ENCODE data around the gene EMID1.

Gene EMID1

DNA sequence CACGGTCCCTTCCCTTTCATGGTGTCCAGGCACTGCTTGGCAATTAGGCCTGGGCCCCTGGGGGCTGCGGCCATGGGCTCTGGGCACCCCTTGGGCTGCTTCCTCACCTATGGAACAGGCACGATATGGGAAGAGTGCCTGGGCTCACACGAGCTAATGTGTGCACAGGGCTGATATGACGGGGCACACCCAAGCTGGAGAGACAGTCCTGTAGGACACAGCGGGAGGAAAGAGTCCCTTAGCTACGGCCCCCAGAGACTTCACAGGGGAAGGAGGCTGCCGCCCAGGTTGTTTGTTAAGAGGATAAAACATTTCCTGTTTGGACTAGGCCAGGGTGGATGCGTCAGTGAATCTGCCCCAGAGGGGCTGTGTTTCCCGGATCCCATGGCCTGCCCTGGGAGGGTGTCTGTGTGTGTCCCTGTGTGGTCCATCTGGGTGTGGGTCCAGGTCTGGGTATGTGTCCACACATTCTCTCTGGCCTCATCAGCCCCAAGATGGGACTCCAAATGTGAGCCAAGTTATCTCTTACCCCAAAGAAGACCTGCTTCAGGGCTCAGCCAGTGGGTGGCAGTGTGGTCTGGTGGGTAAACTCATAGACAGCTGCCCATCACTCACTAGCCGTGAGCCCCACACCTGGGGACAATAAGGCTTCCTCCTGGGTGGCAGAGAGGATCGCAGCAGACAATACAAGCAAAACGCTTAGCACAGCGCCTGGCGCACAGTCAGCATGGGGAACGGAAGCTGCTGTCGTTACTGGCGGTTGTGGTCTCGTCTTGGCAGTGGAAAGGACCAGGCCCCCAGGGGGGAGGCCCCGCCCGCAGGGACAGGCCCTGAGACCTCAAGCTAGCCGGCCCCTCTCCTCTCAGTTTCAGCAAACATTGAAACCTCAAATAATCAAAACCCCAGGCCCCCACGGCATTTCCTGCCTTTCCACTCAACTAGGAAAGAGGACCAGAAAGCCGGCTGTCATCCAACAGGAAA lies 3.2 kb upstream of the EMID1 start:
- Mint-ChIP-seq H3K9me3 (no peaks in the 10 kb centered on the region), H3K27ac (peak overlapping the region; percentile 75), H3K4me1 (ENCODE audit: low read depth) (peaks cover 11% of the 10 kb centered on the region), H3K27me3 (ENCODE audit: low read depth) (peaks cover 64% of the 10 kb centered on the region), H3K36me3 (ENCODE audit: low read depth) (no peaks in the 10 kb centered on the region), H3K4me3 (peak overlapping the region; percentile 25)

DNA sequence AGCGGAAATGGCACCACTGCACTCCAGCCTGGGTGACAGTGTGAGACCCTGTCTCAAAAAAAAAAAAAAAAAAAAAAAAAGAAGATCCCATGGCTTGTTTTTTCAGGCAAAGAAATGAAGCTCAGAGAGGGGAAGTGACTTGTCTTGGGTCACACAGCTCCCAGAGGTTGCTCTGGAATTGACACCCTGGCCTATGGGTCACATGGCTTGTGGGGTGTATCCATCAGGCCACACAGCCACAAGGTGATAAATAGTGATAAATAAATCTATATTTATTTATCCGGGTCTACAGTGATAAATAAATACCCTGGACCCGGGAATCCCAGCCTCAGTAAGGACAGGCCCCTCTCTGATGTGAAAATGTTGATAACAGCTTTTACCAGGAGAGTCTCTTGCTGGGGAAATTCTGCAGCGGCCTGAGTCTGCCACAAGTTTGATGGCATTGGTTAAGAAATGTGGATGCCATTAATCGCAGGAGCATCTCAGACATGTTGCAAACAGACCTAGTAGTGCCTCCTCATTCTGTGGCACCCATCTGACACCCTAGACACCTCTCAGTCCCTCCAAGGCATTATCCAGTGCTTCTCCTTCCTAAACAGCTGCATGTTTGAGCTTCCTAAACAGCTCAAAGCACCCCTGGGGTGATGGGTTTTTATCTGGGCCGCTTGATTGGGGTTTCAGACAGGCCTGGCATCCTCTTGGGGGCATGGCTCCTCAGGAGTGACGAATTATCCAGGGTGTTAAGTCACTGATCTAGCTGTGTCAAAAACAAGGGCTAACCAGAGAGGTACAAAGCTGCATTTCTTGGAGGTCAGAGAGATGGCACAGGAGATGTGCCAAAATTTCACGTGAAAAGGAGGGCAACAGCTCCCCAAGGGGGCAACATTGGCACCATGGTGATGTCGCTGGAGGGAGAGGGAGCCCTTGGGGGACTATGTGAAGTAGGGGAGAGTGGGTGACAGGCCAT lies 1.9 kb upstream of the EMID1 start:
- Mint-ChIP-seq H3K36me3 (ENCODE audit: low read depth) (no peaks in the 10 kb centered on the region), H3K27ac (peak overlapping the region; percentile 31), H3K9me3 (no peaks in the 10 kb centered on the region), H3K27me3 (ENCODE audit: low read depth) (peaks cover 67% of the 10 kb centered on the region), H3K4me3 (no peak overlapping the region), H3K4me1 (ENCODE audit: low read depth) (peaks cover 11% of the 10 kb centered on the region)

DNA sequence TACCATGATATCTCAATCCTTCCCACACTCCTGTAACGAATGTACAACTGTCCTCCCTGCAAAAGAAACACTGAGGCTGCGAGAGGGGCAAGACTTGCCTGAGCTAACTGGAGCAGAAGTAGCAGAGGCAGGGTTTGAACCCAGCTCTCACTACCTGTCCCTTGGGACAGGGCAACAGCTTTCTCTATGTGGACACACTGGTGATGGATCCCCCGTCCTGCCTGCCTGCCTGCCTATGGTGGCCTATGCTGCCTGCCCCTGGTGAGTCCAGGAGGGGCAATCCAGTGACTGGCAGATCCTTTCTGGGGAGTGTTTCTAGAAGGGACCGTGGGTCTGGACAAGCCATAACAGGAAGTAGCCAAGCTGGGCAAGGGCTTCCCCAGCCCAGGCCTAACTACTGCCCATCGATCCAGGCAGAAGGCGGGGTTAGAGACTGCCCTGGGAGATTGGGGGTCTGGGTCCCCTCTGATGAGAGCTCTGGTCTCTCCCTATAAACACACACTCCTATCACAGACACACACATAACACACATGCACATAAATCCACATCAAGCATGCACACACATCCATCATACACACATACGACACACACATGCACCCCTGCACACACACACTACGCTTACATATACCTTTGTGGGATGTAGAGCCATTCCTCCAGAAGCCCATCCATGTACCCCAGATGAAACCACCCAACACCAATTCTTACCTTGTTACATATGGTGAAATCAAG lies 1.1 kb upstream of the EMID1 start:
- H3K27ac Mint-ChIP-seq, result no peak overlapping the region
- H3K9me3 Mint-ChIP-seq, result no peaks in the 10 kb centered on the region
- H3K27me3 Mint-ChIP-seq (ENCODE audit: low read depth), result peaks cover 69% of the 10 kb centered on the region
- no peaks in the 10 kb centered on the region for H3K36me3 Mint-ChIP-seq (ENCODE audit: low read depth)
- peaks cover 11% of the 10 kb centered on the region for H3K4me1 Mint-ChIP-seq (ENCODE audit: low read depth)
- no peak overlapping the region for H3K4me3 Mint-ChIP-seq

DNA sequence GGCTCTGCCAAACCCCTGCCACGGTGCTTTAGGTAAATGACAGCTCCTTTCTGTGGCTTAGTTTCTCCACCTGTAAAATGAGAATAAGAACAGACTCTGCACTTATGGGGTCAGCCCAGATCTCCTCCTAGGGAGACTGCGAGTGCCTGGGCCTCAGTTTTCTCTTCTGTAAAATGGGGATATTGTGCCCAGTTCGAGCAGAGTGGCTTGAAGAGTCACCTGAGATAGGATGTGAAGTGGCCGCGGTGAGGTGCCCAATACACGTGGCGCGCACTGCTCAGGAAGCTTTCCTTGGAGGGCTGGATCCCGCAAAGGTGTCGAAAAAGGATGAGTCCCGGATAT lies 473 bp upstream of the EMID1 start:
- H3K4me1 Mint-ChIP-seq (ENCODE audit: low read depth), result peaks cover 11% of the 10 kb centered on the region
- no peaks in the 10 kb centered on the region for H3K9me3 Mint-ChIP-seq
- H3K36me3 Mint-ChIP-seq (ENCODE audit: low read depth), result no peaks in the 10 kb centered on the region
- peak overlapping the region; percentile 25 for H3K4me3 Mint-ChIP-seq
- H3K27me3 Mint-ChIP-seq (ENCODE audit: low read depth), result peaks cover 63% of the 10 kb centered on the region
- H3K27ac Mint-ChIP-seq, result no peak overlapping the region

DNA sequence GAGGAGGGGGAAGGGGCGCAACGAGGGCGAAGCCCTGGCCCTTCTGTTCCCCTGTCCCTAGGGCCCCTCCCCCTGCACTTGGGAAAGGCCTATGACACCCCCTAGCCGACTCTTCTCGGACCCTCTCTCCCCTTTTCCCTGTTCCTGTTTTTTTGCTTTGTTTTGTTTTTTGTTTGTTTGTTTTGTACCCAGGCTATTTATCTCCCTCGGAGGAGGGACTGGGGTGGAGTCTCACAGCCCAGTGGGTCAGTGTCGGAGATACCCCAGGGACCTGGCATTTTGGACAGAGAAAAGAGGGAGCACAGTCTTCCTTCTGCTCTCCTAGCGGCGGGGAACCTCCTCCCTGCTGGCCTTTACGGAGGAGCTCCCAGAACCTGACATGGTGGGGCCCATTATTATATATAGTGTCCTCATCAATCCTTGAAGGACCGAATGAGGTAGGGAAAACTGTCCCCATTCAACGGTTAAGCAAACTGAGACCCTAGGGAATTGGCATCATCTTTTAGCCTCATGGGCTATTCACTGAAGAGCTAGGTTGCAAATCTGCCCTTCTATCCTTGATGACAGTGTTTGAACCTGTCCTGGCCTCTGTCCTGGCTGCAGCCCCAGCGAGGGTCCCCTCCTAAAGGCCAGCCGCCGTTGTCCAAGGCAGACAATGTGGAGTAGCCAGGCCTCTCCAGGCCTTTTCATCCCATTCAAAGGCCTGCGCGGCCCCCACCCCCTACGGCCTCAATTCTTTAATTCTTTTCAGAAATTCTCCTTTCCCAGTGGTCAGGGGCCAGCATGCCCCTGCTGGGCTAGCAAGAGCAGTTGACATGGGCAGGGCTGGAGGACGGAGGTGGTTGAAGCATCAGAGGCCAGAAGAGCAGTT lies 911 bp downstream of the EMID1 start:
- Mint-ChIP-seq H3K4me1 (ENCODE audit: low read depth) (peaks cover 10% of the 10 kb centered on the region), H3K4me3 (peak overlapping the region; percentile 47), H3K27ac (no peak overlapping the region), H3K27me3 (ENCODE audit: low read depth) (peaks cover 53% of the 10 kb centered on the region), H3K9me3 (no peaks in the 10 kb centered on the region), H3K36me3 (ENCODE audit: low read depth) (no peaks in the 10 kb centered on the region)

DNA sequence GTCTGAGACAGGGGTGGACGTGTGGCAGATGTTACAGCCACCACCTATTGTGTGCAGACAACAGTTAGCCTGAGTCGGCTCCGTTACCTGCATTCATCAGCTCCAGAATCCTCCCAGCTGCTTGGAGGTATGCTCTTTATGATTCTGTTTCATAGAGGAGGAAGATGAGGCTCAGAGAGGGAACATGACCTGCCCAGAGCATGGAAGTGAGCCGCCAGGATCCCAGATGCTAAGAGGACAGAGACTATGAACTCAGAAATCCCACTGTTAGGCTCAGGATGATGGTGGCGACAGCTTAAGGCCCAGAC lies 1.5 kb downstream of the EMID1 start:
- Mint-ChIP-seq H3K36me3 (ENCODE audit: low read depth) (no peaks in the 10 kb centered on the region), H3K4me1 (ENCODE audit: low read depth) (peaks cover 8% of the 10 kb centered on the region), H3K27ac (no peak overlapping the region), H3K9me3 (no peaks in the 10 kb centered on the region), H3K4me3 (no peak overlapping the region), H3K27me3 (ENCODE audit: low read depth) (peaks cover 57% of the 10 kb centered on the region)

GRCh38 chr22:29207562-29208501 lies 2.1 kb downstream of the EMID1 start:
- H3K9me3 Mint-ChIP-seq, result no peaks in the 10 kb centered on the region
- no peak overlapping the region for H3K4me3 Mint-ChIP-seq
- no peak overlapping the region for H3K27ac Mint-ChIP-seq
- H3K4me1 Mint-ChIP-seq (ENCODE audit: low read depth), result peaks cover 2% of the 10 kb centered on the region
- no peaks in the 10 kb centered on the region for H3K36me3 Mint-ChIP-seq (ENCODE audit: low read depth)
- peaks cover 53% of the 10 kb centered on the region for H3K27me3 Mint-ChIP-seq (ENCODE audit: low read depth)

- H3K27me3 Mint-ChIP-seq (ENCODE audit: low read depth), result peaks cover 53% of the 10 kb centered on the region
- H3K27ac Mint-ChIP-seq, result no peak overlapping the region
- H3K4me1 Mint-ChIP-seq (ENCODE audit: low read depth), result peaks cover 1% of the 10 kb centered on the region
- H3K9me3 Mint-ChIP-seq, result no peaks in the 10 kb centered on the region
- H3K4me3 Mint-ChIP-seq, result no peak overlapping the region
- H3K36me3 Mint-ChIP-seq (ENCODE audit: low read depth), result no peaks in the 10 kb centered on the region
Observed at GRCh38 chr22:29208502-29208862, 2.8 kb downstream of the EMID1 start.

- Mint-ChIP-seq H3K27me3 (ENCODE audit: low read depth) (peaks cover 50% of the 10 kb centered on the region), H3K27ac (no peak overlapping the region), H3K4me3 (no peak overlapping the region), H3K9me3 (no peaks in the 10 kb centered on the region), H3K4me1 (ENCODE audit: low read depth) (peaks cover 1% of the 10 kb centered on the region), H3K36me3 (ENCODE audit: low read depth) (no peaks in the 10 kb centered on the region)
Observed at GRCh38 chr22:29208879-29209623, 3.4 kb downstream of the EMID1 start.

- peaks cover 45% of the 10 kb centered on the region for H3K27me3 Mint-ChIP-seq (ENCODE audit: low read depth)
- peaks cover 1% of the 10 kb centered on the region for H3K4me1 Mint-ChIP-seq (ENCODE audit: low read depth)
- H3K27ac Mint-ChIP-seq, result no peak overlapping the region
- no peaks in the 10 kb centered on the region for H3K36me3 Mint-ChIP-seq (ENCODE audit: low read depth)
- H3K4me3 Mint-ChIP-seq, result no peak overlapping the region
- H3K9me3 Mint-ChIP-seq, result no peaks in the 10 kb centered on the region
Observed at GRCh38 chr22:29209624-29209929, 3.9 kb downstream of the EMID1 start.

GRCh38 chr22:29211066-29211465 lies 5.4 kb downstream of the EMID1 start:
- peaks cover 1% of the 10 kb centered on the region for H3K4me1 Mint-ChIP-seq (ENCODE audit: low read depth)
- H3K9me3 Mint-ChIP-seq, result no peaks in the 10 kb centered on the region

GRCh38 chr22:29211466-29211865 lies 5.8 kb downstream of the EMID1 start:
- Mint-ChIP-seq H3K36me3 (ENCODE audit: low read depth) (no peaks in the 10 kb centered on the region), H3K27me3 (ENCODE audit: low read depth) (peaks cover 33% of the 10 kb centered on the region), H3K4me3 (no peak overlapping the region), H3K9me3 (no peaks in the 10 kb centered on the region), H3K4me1 (ENCODE audit: low read depth) (no peaks in the 10 kb centered on the region), H3K27ac (no peak overlapping the region)

More at GRCh38 chr22:29211066-29211465, 5.4 kb downstream of the EMID1 start:
- Mint-ChIP-seq H3K4me3 (no peak overlapping the region), H3K36me3 (ENCODE audit: low read depth) (no peaks in the 10 kb centered on the region), H3K27me3 (ENCODE audit: low read depth) (peaks cover 36% of the 10 kb centered on the region), H3K27ac (no peak overlapping the region)

Data from T-helper 1 cell treated with Interleukin-12 subunit alpha and Interleukin-12 subunit beta and Interleukin-4 antibody, amounts not matched to agents 30 μg/mL and 1 μg/mL, for 36 hours (primary cell).